ENCODE results near the gene ERBB2.
"Not testable (repeated sequence)": the region's sequence is repeated elsewhere in the genome, so short reads cannot be mapped to it uniquely, and the experiment has no call there.

ERBB2 gene

GRCh38 chr17:39748444-39749034 lies 48.7 kb downstream of the ERBB2 start:
- not testable (repeated sequence) for DNase-seq

DNA sequence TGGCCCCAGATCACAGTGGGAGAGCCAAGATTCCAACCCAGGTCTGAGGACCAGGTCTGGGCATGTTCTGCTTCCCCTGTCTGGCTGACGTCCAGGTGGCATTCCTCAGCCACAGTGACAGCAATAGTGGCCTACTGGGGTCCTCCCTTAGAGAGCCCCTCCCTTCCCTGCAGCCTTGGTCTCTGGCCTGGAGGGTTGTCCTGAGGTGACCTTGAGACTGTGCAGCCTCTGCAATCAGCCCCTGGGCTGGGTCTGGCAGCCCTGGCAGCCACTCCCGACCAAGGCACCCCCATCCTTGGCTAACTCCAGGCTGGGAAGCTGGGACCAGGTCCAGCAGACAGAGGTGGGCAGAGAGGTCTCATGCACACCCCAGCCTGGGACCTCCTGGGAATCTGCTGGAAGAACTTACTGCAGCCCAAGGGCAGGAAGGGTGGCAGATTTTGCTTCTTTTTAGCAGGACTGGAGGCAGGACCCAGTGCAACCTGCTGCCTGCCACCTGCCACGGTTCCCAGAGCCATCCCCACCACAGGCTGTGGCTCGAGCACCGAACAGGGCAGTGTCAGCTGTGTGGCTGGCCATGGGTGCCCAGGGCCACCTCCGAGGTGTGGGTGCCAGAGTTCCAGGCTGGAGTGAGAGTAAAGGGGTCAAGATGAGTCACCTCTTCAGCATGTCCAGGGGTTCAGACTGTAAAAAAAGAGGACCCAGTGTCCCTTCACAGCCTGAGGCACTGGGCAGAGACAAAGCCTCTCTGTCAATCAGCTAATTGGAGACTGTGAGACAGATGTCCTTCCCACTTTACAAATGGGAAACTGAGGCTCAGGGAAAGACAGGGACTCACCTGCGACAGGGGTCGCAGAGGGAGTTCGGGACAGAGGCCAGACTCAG lies 50.5 kb downstream of the ERBB2 start:
- no peak for DNase-seq

GRCh38 chr17:39751016-39751543 lies 51.2 kb downstream of the ERBB2 start:
- no peak for DNase-seq

DNA sequence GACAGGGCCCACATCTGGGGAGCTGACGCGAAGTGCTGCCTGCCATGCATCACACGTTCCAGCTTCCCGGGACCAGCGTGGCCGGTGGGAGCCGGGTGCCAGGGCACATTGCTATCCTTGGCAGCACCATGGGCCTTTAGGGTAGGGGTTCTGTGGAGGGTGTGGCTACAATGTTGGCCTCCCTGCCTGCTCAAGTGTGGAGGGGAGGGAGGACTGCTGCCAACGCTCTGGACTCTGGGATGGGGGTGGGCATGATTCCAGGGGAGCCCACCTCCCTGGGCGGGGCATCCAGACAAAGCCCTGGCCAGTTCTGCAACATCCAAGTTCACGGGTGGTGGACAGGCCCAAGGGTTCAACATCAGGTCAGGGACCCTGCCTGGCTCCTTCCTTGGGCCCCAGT lies 51.8 kb downstream of the ERBB2 start:
- DNase-seq, result no peak

- no peak for DNase-seq
These were observed 52.5 kb downstream of the ERBB2 start for GRCh38 chr17:39752241-39752881.

DNA sequence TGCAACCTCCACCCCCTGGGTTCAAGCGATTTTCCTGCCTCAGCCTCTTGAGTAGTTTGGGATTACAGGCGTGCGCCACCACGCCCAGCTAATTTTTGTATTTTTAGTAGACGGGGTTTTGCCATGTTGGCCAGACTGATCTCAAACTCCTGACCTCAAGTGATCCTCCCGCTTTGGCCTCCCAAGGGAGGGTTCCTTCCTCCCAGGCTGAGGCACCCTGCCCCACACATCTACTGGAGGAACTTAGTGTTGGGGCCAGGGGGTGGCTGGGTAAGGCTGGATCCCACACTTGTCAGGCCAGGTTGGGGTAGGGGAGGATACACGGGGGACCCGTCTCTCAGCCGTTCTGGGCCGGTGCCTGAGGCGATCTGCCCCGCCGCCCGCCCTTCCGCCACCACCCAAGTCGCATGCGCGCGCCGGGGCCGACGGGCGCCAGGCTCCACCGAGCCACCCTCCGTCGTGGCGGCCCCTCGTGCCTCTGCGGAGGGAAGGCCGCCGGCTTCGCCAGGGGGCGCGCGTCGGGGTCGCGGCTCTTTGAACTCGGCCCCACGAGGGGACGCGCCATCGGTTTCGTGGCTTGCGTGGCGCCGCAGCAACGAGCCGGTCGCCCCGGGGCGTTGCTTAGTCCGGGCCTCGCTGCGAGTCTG lies 53.8 kb downstream of the ERBB2 start:
- peak; percentile 52 to 73 for DNase-seq

- DNase-seq, result peak; percentile 79 to 91
These were observed 54.5 kb downstream of the ERBB2 start for GRCh38 chr17:39754161-39754957.

DNA sequence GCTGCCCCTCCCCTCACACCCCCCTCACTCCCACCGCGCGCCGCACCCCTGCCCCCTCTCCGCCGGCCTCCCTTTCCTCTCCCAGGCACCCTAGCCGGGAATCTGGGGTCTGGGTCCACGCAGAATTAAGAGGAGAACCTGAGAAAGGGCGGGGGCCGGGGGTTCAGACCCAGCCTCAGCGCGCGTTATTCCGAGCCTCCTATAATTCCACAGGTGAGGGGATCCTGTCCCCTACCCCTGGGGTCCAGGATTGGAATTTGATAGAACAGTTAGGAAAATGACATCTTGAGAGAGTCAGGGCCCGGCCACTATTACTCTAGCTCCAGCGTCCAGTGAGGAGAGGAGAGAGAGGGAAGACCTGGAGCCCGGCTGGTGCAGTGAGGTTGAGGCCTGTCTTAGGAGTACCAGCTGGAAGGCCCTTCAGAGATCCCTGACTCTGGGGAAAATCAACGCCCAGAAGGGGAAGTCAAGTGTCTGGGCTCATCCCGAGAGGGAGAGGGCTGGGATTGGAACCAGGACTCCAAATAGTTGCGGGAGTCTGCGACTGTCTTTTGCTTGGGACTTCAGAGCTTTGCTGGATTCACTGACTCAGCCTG lies 55.2 kb downstream of the ERBB2 start:
- peak; percentile 30 to 78 for DNase-seq

DNA sequence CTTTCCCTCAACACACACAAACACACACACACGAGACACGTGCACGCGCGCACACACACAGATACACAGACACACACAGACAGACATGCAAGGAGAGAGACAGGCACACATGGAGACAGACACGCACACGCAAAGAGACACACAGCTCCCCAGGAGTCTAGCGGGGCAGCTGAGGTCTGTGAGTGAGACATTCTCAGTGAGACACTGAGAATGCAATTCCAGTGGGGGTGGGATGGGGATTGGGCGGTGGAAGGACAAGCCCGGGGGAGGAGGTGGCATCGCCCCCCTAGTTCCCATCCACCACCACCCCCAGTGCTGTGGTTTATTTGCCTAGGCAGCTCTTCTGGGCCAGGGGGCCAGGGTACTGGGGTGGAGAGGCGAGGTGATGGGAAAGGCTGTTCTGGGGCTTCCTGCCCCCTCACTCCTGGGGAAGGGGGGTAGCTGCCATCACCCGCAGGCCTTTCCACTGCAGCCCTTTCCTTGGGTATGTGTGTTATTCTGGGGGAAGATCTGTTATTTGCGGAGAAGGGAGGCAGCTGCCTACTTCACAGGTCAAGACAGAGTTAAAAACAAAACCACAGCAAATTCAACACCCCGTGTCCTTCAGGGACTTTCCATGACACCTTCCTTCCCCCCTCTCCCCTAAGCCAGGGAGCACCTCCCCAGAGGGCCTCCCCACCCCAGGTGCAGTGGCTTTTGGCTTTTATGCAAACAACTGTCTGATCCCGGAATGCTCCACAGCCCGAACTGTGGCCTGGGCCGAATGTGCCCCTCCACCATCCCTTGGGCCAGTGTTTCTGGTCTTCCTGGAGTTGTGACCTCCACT lies 55.9 kb downstream of the ERBB2 start:
- no peak for DNase-seq

DNA sequence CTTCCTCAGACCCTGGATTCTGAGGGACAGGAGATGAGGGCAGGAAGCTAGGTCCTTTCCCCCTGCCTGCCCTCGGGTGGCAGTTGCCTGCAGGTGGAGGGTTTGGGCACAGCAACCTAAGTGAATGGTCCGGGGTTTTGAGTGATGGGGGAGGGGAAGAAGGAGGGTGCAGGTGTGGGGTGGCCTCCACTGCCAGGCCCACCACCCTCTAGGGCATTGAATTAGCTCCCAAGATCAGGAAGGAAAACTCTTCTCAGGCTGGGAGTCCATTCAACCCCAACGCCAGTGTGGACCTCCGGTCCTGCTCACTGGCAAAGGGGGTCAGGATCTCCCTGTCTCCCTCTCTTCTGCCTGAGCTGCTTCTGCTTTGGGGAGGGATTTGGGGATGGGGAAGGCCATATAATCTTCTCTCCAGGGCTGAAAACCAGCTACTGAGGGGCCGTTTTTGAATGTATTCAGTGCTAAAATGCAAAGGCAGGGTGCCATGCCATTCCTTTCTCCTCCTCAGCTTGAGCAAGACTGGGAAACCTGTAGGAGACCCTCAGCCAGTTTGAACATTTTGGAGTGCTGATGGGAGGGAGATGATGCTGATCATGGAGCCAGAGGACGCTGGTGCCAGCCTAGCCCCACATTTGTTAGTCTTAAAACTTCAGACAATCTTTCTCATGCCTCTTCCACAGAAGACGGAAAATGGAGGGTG lies 56.7 kb downstream of the ERBB2 start:
- DNase-seq, result no peak

- DNase-seq, result no peak
These were observed 57.4 kb downstream of the ERBB2 start for GRCh38 chr17:39757176-39757662.

DNA sequence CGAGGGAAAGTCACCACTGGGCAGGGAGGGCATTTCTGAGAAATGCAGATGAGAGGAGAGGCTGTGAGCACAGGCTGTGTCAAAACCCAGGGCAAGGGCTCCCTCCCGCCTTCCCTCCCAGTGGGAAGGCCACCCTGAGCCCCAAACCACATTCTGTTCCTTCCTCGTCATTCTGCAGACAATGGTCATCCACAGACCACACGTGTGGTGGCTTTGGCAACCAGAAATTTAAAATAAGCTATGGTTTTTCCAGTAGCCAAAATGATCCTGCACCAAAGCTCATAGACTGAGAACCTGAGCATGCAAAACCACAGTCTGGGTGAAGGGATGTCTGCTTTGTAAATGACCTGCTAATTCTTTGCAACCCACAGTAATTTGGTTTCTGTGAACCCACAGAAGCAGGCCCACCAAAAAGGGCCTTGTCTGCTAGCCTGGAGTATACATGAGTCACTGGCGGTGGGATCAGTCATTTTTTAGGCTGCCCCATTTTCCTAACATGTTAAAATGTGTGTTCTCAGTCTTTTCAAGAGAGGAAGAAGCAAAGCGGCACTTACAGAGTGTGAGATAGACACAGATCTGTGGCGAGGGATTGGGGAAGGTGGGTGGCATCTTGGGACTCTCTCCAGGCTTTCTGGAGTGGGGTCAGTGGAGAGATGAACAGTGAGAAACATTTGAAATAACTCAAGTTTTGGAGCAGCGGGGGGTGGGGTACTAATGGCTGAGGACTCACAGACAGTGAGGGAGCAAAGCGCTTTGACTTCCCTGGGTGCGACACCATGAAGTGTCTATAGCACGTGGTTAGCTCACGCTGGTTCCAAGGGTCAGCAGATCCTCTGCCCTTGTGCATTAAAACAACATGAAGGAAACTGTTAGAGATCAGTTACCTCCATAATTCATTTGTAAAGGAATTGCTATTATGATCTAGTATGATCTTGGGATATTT lies 58.3 kb downstream of the ERBB2 start:
- DNase-seq, result no peak

- no peak for DNase-seq
These were observed 59.3 kb downstream of the ERBB2 start for GRCh38 chr17:39759204-39759603.

DNA sequence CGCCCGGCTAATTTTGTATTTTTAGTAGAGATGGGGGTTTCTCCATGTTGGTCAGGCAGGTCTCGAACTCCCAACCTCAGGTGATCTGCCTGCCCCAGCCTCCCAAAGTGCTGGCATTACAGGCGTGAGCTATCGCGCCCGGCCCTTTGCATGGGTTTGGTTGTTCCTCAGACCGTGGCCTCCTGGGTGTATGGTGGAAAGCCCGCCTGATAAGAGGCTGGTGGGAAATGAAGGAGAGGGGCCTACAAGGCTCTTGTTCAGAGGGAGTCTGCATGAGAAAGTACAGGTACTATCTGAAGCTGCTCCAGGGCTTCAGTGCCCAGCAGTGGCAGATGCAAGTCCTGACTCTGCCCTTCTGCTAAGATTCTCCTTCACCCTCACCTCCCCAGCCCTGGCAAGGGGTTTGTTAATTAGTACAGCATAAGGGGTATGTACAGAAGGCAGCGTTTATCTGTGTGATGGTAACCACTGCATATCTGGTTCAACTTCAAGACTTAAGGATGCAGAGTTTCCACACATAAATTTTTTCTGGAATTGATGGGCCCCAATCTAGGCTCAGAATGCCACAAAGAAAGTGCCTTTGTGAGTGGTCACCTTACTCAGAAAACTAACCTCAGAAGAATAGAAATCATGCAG lies 62.1 kb downstream of the ERBB2 start:
- no peak for DNase-seq

GRCh38 chr17:39763051-39763820 lies 63.4 kb downstream of the ERBB2 start:
- no peak for DNase-seq

GRCh38 chr17:39764171-39764570 lies 64.3 kb downstream of the ERBB2 start:
- DNase-seq, result not testable (repeated sequence)

GRCh38 chr17:39765175-39765574 lies 65.3 kb downstream of the ERBB2 start:
- DNase-seq, result no peak

- DNase-seq, result no peak
These were observed 65.9 kb downstream of the ERBB2 start for GRCh38 chr17:39765766-39766165.

Data from NCI-H524 (cell line).